Spleen (tissue), 11 donors: ENCODE results near the gene ZDHHC12. TPM values are rescaled to one million over a fixed set of nuclear protein-coding genes. Genes with fewer than 3 reads are reported as not detected.

Source experiments
- DNase-seq: peaks from one replicate; pipeline ENCODE4 v3.0.0-alpha.2; 2020
- H3K27ac ChIP-seq, 8 donors: fragments of 200-600 bp; sonication (generic) in 7 of 8; 1 replicate in 4 of 8; 2 replicates in 4 of 8; pipeline versions ENCODE4 v1.5.0 to v1.8.0; 2016 to 2021; ENCODE audit warnings: inconsistent platforms in 4 of 8, mild to moderate bottlenecking in 4 of 8, moderate library complexity in 1 of 8
- H3K27me3 ChIP-seq, 7 donors: fragments of 200-600 bp; sonication (generic) in 6 of 7; replicated peaks in 1 of 7; 1 replicate in 4 of 7; 2 replicates in 3 of 7; pipeline versions ENCODE4 v1.5.0 to v1.8.0; 2016 to 2021; ENCODE audit warnings: inconsistent platforms in 3 of 7, mild to moderate bottlenecking in 1 of 7
- H3K36me3 ChIP-seq, 6 donors: fragments of 200-600 bp; sonication (generic) in 5 of 6; 1 replicate in 4 of 6; 2 replicates in 2 of 6; pipeline versions ENCODE4 v1.5.0 to v1.8.0; 2016 to 2021; ENCODE audit warnings: inconsistent platforms in 2 of 6
- H3K4me1 ChIP-seq, 6 donors: fragments of 200-600 bp; sonication (generic) in 5 of 6; 1 replicate in 3 of 6; 2 replicates in 3 of 6; pipeline versions ENCODE4 v1.5.0 to v1.8.0; 2016 to 2021; ENCODE audit warnings: inconsistent platforms in 3 of 6
- H3K4me3 ChIP-seq, 8 donors: fragments of 200-600 bp; sonication (generic) in 7 of 8; 1 replicate in 4 of 8; 2 replicates in 4 of 8; pipeline versions ENCODE4 v1.5.0 to v1.8.0; 2016 to 2021; ENCODE audit warnings: inconsistent platforms in 4 of 8, mild to moderate bottlenecking in 4 of 8, moderate library complexity in 2 of 8
- H3K9me3 ChIP-seq, 8 donors: fragments of 200-600 bp; sonication (generic) in 7 of 8; 1 replicate in 4 of 8; 2 replicates in 4 of 8; pipeline versions ENCODE4 v1.5.0 to v1.8.0; 2016 to 2021; ENCODE audit warnings: inconsistent platforms in 4 of 8
- POLR2A ChIP-seq, 3 donors: fragments of 450-650 bp; IDR thresholded peaks; one replicate each; pipeline ENCODE4 v1.5.1; 2017; ENCODE audit warnings: antibody characterized with exemption in 3 of 3, mild to moderate bottlenecking in 1 of 3
- POLR2AphosphoS5 ChIP-seq, 3 donors: sonication (generic); formaldehyde crosslinking; IDR thresholded peaks; one replicate each; pipeline ENCODE4 v1.5.1; 2017; ENCODE audit warnings: antibody characterized with exemption in 3 of 3
- WGBS, 5 donors: extraction: QIAGEN DNeasy Blood & Tissue Kit in 3 of 5; methylation state at CpG; one replicate each; pipeline versions ENCODE4 v1.1.5 to v1.1.7; 2013 to 2018; 5-methylcytosine and 5-hydroxymethylcytosine counted together
- intact Hi-C: fragments of 100-400 bp; cut with DNase I; formaldehyde crosslinking; loops from one replicate; pipeline ENCODE4 v1.15.0; 2023; ENCODE audit warnings: low total_unique reads
- polyA plus RNA-seq, 3 donors: library from polyadenylated mRNA; stranded (reverse); fragments of 200-250 nt; gene quantifications; one replicate each; pipeline ENCODE4 v1.2.1, GENCODE V29; 2013
- total RNA-seq, 7 donors: library from RNA; depleted of rRNA in 3 of 7; stranded (reverse); fragments of >200 nt in 3 of 7; fragmentation: NEBNext Ultra II Directional in 4 of 7; extraction: Animal tissue kit (Norgen Biotek cat#: 25700) in 4 of 7; gene quantifications; one replicate each; pipeline versions ENCODE4 v1.1.0 to v1.2.1, GENCODE V29; 2016 to 2021
- TF ChIP-seq, protein P1 (sequence below), 11 experiments: fragments of 200-600 bp in 7 of 11; fragments of 450-650 bp in 4 of 11; sonication (generic) in 4 of 11; IDR thresholded peaks in 8 of 11; conservative IDR thresholded peaks in 3 of 11; 1 replicate in 7 of 11; 2 replicates in 4 of 11; pipeline versions ENCODE4 v1.4.0 to v1.8.0; 2016 to 2021; ENCODE audit warnings: antibody characterized with exemption in 11 of 11, inconsistent platforms in 4 of 11, mild to moderate bottlenecking in 1 of 11
- donor health status: healthy with polysubstance abuse.
- donor health status: DM: no; HTN: no; CAD: no; lungs with moderate emphysema.
- donor health status: DM: no; HTN: no; CAD: no.
- donor health status: Bipolar disorder and iron deficiency.
- donor health status: healthy.
- donor health status: DM: no; HTN: no; CAD: no.
- donor health status: DM: yes; HTN: yes; CAD: no.

The ZDHHC12 gene
- total and polyA plus RNA-seq, 10 donors: 21.5 to 73.4 (median 36.6) TPM

DNA sequence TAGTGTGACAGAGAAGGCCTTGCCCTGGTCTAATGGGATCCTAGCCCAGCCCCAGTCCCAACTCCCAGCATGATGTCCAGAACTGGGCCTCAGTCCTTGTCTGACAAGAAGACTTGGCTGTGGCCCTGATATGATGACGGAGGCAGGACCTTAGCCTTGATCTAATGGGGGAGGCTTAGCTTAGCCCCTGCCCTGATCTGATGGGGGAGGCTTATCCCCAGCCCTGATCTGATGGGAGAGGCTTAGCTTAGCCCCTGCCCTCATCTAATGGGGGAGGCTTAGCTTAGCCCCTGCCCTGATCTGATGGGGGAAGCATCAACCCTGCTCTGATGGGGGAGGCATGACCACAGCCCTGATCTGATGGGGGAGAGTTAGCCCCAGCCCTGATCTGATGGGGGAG, 17.9 kb downstream of the ZDHHC12 start:
- WGBS, 5 donors: 84 to 100% (median 100%) methylated on average over 1 of the region's 1 CpG
- no peaks in the 10 kb centered on the region for H3K9me3 ChIP-seq
- intact Hi-C loops: no loop called here
- H3K27ac ChIP-seq: no peak overlapping the region
- peaks cover 3 to 33% (median 22%) of the 10 kb centered on the region in 6 donors for H3K4me1 ChIP-seq
- H3K27me3 ChIP-seq: peaks cover 0 to 5% (median 0%) of the 10 kb centered on the region in 7 donors
- peaks cover 0 to 37% (median 0%) of the 10 kb centered on the region in 6 donors for H3K36me3 ChIP-seq
- TF ChIP-seq, protein P1, sequence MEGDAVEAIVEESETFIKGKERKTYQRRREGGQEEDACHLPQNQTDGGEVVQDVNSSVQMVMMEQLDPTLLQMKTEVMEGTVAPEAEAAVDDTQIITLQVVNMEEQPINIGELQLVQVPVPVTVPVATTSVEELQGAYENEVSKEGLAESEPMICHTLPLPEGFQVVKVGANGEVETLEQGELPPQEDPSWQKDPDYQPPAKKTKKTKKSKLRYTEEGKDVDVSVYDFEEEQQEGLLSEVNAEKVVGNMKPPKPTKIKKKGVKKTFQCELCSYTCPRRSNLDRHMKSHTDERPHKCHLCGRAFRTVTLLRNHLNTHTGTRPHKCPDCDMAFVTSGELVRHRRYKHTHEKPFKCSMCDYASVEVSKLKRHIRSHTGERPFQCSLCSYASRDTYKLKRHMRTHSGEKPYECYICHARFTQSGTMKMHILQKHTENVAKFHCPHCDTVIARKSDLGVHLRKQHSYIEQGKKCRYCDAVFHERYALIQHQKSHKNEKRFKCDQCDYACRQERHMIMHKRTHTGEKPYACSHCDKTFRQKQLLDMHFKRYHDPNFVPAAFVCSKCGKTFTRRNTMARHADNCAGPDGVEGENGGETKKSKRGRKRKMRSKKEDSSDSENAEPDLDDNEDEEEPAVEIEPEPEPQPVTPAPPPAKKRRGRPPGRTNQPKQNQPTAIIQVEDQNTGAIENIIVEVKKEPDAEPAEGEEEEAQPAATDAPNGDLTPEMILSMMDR (IDR thresholded peaks at IDR 0.05 in 8 of 11, conservative IDR thresholded peaks at IDR 0.05 in 3 of 11): no peak
- TF ChIP-seq POLR2AphosphoS5 (IDR thresholded peaks at IDR 0.05): no peak
- no peak for TF ChIP-seq POLR2A (IDR thresholded peaks at IDR 0.05)
- no peak overlapping the region for H3K4me3 ChIP-seq
- peak; percentile 49 for DNase-seq

GRCh38 chr9:128705051-128705965, 18.6 kb downstream of the ZDHHC12 start:
- peaks cover 3 to 34% (median 22%) of the 10 kb centered on the region in 6 donors for H3K4me1 ChIP-seq
- TF ChIP-seq POLR2AphosphoS5 (IDR thresholded peaks at IDR 0.05) (no peak), POLR2A (IDR thresholded peaks at IDR 0.05) (no peak)
- TF ChIP-seq, protein P1 (IDR thresholded peaks at IDR 0.05 in 8 of 11, conservative IDR thresholded peaks at IDR 0.05 in 3 of 11): no peak
- no peak overlapping the region for H3K4me3 ChIP-seq
- peaks cover 0 to 5% (median 0%) of the 10 kb centered on the region in 7 donors for H3K27me3 ChIP-seq
- peaks cover 0 to 31% (median 0%) of the 10 kb centered on the region in 6 donors for H3K36me3 ChIP-seq
- 84 to 92% (median 89%) methylated on average over 19 to 36 of the region's 36 CpGs for WGBS, 5 donors
- no peaks in the 10 kb centered on the region for H3K9me3 ChIP-seq
- intact Hi-C loops: no loop called here
- H3K27ac ChIP-seq: peak overlapping the region in 1 of 8 donors; percentile 87
- DNase-seq: peak; percentile 63

DNA sequence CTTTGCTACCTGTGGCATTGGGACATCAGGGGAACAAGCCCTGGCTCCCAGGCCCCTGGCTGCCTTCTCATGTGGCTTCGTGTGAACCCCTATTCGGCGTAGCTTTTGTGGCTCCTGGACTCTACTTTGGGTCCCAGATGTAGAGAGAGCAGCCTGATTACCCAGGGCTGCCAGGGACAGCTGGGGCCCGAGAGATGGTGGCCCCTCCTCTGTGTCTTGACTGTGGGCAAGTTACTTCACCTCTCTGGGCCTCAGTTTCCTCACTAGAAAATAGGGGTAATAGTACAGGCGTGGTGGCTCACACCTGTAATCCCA, 19.6 kb downstream of the ZDHHC12 start:
- intact Hi-C loops: no loop called here
- 74 to 98% (median 84%) methylated on average over 1 to 5 of the region's 5 CpGs for WGBS, 5 donors

More for the DNA sequence above, 19.6 kb downstream of the ZDHHC12 start:
- peak overlapping the region in 2 of 8 donors; percentile 82 to 94 for H3K4me3 ChIP-seq
- DNase-seq: no peak
- H3K4me1 ChIP-seq: peaks cover 3 to 34% (median 22%) of the 10 kb centered on the region in 6 donors
- H3K36me3 ChIP-seq: peaks cover 0 to 27% (median 0%) of the 10 kb centered on the region in 6 donors
- H3K27me3 ChIP-seq: peaks cover 0 to 5% (median 0%) of the 10 kb centered on the region in 7 donors
- H3K9me3 ChIP-seq: no peaks in the 10 kb centered on the region
- H3K27ac ChIP-seq: peak overlapping the region in 6 of 8 donors; percentile 55 to 87 (median 82)
- TF ChIP-seq POLR2A (IDR thresholded peaks at IDR 0.05) (no peak), POLR2AphosphoS5 (IDR thresholded peaks at IDR 0.05) (no peak)
- TF ChIP-seq, protein P1 (IDR thresholded peaks at IDR 0.05 in 8 of 11, conservative IDR thresholded peaks at IDR 0.05 in 3 of 11): no peak
